G401.6 (cell line): Measurements from ENCODE around the gene ATP5F1B.
"Not testable (repeated sequence)": the region's sequence is repeated elsewhere in the genome, so short reads cannot be mapped to it uniquely, and the experiment has no call there.

Experiments
- FAIRE-seq: peaks from 2 replicates; lab custom pipeline; 2012; peaks lifted over from hg19 to GRCh38; lab: Jason Lieb, UNC

ATP5F1B gene

GRCh38 chr12:56645717-56646446 lies at the start of gene ATP5F1B:
Gene ATP5F1B, minus strand, starts transcription at chr12:56645984. Its CDS starts 21 bp downstream, at chr12:56645963.
- FAIRE-seq, result peak; percentile 99

GRCh38 chr12:56694161-56694560 lies 48.4 kb upstream of the ATP5F1B start:
- no peak for FAIRE-seq

GRCh38 chr12:56688846-56689109 lies 43.0 kb upstream of the ATP5F1B start:
- no peak for FAIRE-seq

GRCh38 chr12:56688129-56688845 lies 42.5 kb upstream of the ATP5F1B start, which contains the start of gene PTGES3:
Gene PTGES3, minus strand, starts transcription at chr12:56688284. Its CDS starts 285 bp downstream, at chr12:56687999.
- FAIRE-seq, result peak; percentile 89

- FAIRE-seq, result no peak
Observed at GRCh38 chr12:56687223-56688128, 41.7 kb upstream of the ATP5F1B start.

- no peak for FAIRE-seq
Observed at GRCh38 chr12:56684745-56685359, 39.1 kb upstream of the ATP5F1B start.

GRCh38 chr12:56682323-56682722 lies 36.5 kb upstream of the ATP5F1B start:
- FAIRE-seq, result no peak

- no peak for FAIRE-seq
Observed at GRCh38 chr12:56679883-56680575, 34.2 kb upstream of the ATP5F1B start.

- FAIRE-seq, result no peak
Observed at GRCh38 chr12:56678852-56679251, 33.1 kb upstream of the ATP5F1B start.

- no peak for FAIRE-seq
Observed at GRCh38 chr12:56677680-56678079, 31.9 kb upstream of the ATP5F1B start.

GRCh38 chr12:56676851-56677580 lies 31.2 kb upstream of the ATP5F1B start:
- FAIRE-seq, result no peak

GRCh38 chr12:56671608-56672007 lies 25.8 kb upstream of the ATP5F1B start:
- FAIRE-seq, result no peak

- no peak for FAIRE-seq
Observed at GRCh38 chr12:56670836-56671235, 25.1 kb upstream of the ATP5F1B start.

GRCh38 chr12:56668197-56668457 lies 22.3 kb upstream of the ATP5F1B start:
- no peak for FAIRE-seq

- FAIRE-seq, result no peak
Observed at GRCh38 chr12:56661979-56662638, 16.3 kb upstream of the ATP5F1B start.

GRCh38 chr12:56661560-56661959 lies 15.8 kb upstream of the ATP5F1B start:
- FAIRE-seq, result no peak

- FAIRE-seq, result no peak
Observed at GRCh38 chr12:56658921-56659320, 13.1 kb upstream of the ATP5F1B start.

GRCh38 chr12:56657416-56658379 lies 11.9 kb upstream of the ATP5F1B start:
- no peak for FAIRE-seq

- not testable (repeated sequence) for FAIRE-seq
Observed at GRCh38 chr12:56653781-56654180, 8.0 kb upstream of the ATP5F1B start.

GRCh38 chr12:56648023-56648422 lies 2.2 kb upstream of the ATP5F1B start:
- not testable (repeated sequence) for FAIRE-seq
